ENCODE measurements around the gene GLUD1. TPM values are rescaled to one million over a fixed set of nuclear protein-coding genes. Genes with fewer than 3 reads are reported as not detected.
"Not testable (repeated sequence)": the region's sequence is repeated elsewhere in the genome, so short reads cannot be mapped to it uniquely, and the experiment has no call there.

Gene GLUD1
- total RNA-seq, 1 experiment from 2014 or later: 105 TPM

- no peak for DNase-seq
- Histone ChIP-seq H4K20me1 (ENCODE audit: insufficient read depth) (no peaks in the 10 kb centered on the region), H3K79me2 (ENCODE audit: low read depth) (no peaks in the 10 kb centered on the region), H3K4me2 (no peak overlapping the region), H3F3A (ENCODE audit: insufficient read depth, low read depth) (no peaks in the 10 kb centered on the region), H3K27me3 (ENCODE audit: insufficient read depth, low read depth) (no peaks in the 10 kb centered on the region), H3K27ac (no peak overlapping the region), H3K9me2 (ENCODE audit: insufficient read depth) (no peaks in the 10 kb centered on the region), H2AFZ (no peak overlapping the region), H3K36me3 (ENCODE audit: low read depth) (peaks cover 5% of the 10 kb centered on the region; the same call in 1 of the 2 replicates), H3K4me1 (replicated peaks; ENCODE audit: insufficient read depth) (no peaks in the 10 kb centered on the region), H3K4me3 (no peak overlapping the region), H3K9me3 (ENCODE audit: insufficient read depth, low read depth) (no peaks in the 10 kb centered on the region)
- BruUV-seq (replicated peaks): no TSS peak
- intact Hi-C loops (cut with micrococcal nuclease; ENCODE audit: unreplicated experiment): no loop called here
- POLR2A ChIA-PET (ENCODE audit: unreplicated experiment): no interaction called here
- TF ChIP-seq EZH2 (IDR thresholded peaks at IDR 0.05; ENCODE audit: low read depth): no peak
- TF ChIP-seq, protein P1, sequence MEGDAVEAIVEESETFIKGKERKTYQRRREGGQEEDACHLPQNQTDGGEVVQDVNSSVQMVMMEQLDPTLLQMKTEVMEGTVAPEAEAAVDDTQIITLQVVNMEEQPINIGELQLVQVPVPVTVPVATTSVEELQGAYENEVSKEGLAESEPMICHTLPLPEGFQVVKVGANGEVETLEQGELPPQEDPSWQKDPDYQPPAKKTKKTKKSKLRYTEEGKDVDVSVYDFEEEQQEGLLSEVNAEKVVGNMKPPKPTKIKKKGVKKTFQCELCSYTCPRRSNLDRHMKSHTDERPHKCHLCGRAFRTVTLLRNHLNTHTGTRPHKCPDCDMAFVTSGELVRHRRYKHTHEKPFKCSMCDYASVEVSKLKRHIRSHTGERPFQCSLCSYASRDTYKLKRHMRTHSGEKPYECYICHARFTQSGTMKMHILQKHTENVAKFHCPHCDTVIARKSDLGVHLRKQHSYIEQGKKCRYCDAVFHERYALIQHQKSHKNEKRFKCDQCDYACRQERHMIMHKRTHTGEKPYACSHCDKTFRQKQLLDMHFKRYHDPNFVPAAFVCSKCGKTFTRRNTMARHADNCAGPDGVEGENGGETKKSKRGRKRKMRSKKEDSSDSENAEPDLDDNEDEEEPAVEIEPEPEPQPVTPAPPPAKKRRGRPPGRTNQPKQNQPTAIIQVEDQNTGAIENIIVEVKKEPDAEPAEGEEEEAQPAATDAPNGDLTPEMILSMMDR (conservative IDR thresholded peaks at IDR 0.05): no peak
- CTCF ChIA-PET: no interaction called here
Observed at GRCh38 chr10:87105446-87106124, 10.9 kb upstream of the GLUD1 start.

GRCh38 chr10:87104727-87105126, 10.1 kb upstream of the GLUD1 start:
- H3K36me3 ChIP-seq (ENCODE audit: low read depth); H3F3A ChIP-seq (ENCODE audit: insufficient read depth, low read depth); H3K4me1 ChIP-seq (replicated peaks; ENCODE audit: insufficient read depth); H4K20me1 ChIP-seq (ENCODE audit: insufficient read depth); H2AFZ ChIP-seq; POLR2A ChIA-PET (ENCODE audit: unreplicated experiment); H3K9me2 ChIP-seq (ENCODE audit: insufficient read depth); BruUV-seq (replicated peaks); H3K4me3 ChIP-seq; H3K9me3 ChIP-seq (ENCODE audit: insufficient read depth, low read depth); CTCF ChIA-PET; H3K79me2 ChIP-seq (ENCODE audit: low read depth); H3K27ac ChIP-seq; H3K27me3 ChIP-seq (ENCODE audit: insufficient read depth, low read depth); DNase-seq; H3K4me2 ChIP-seq; intact Hi-C loops (cut with micrococcal nuclease; ENCODE audit: unreplicated experiment): not testable (repeated sequence)

GRCh38 chr10:87101996-87102395, 7.4 kb upstream of the GLUD1 start:
- no peak for DNase-seq
- H3K36me3 ChIP-seq (ENCODE audit: low read depth): peaks cover 5% of the 10 kb centered on the region; the same call in 1 of the 2 replicates
- H3K27me3 ChIP-seq (ENCODE audit: insufficient read depth, low read depth): no peaks in the 10 kb centered on the region
- no peak overlapping the region for H3K4me2 ChIP-seq
- no peak overlapping the region for H3K4me3 ChIP-seq
- ChIA-PET POLR2A (ENCODE audit: unreplicated experiment) (no interaction called here), CTCF (no interaction called here)
- H3F3A ChIP-seq (ENCODE audit: insufficient read depth, low read depth): no peaks in the 10 kb centered on the region
- no peak for TF ChIP-seq EZH2 (IDR thresholded peaks at IDR 0.05; ENCODE audit: low read depth)
- TF ChIP-seq, protein P1 (conservative IDR thresholded peaks at IDR 0.05): no peak
- intact Hi-C loops (cut with micrococcal nuclease; ENCODE audit: unreplicated experiment): no loop called here
- H3K27ac ChIP-seq: no peak overlapping the region
- H4K20me1 ChIP-seq (ENCODE audit: insufficient read depth): no peaks in the 10 kb centered on the region
- peaks cover 6% of the 10 kb centered on the region for H3K79me2 ChIP-seq (ENCODE audit: low read depth)
- H3K4me1 ChIP-seq (replicated peaks; ENCODE audit: insufficient read depth): peaks cover 3% of the 10 kb centered on the region; the same call in 1 of the 2 replicates
- no peaks in the 10 kb centered on the region for H3K9me3 ChIP-seq (ENCODE audit: insufficient read depth, low read depth)
- H3K9me2 ChIP-seq (ENCODE audit: insufficient read depth): no peaks in the 10 kb centered on the region
- no TSS peak for BruUV-seq (replicated peaks)
- no peak overlapping the region for H2AFZ ChIP-seq

Data from PC-9 (cell line).